GM12875 (cell line): ENCODE data around the gene FOXQ1.

Source experiments
- H3K4me3 ChIP-seq: one replicate; pipeline ENCODE4 v1.5.1; 2011; ENCODE audit warnings: low read depth, low read length, control low read depth
- TF ChIP-seq, protein P1 (sequence below): IDR thresholded peaks from 2 replicates; pipeline ENCODE4 v1.5.1; 2011; ENCODE audit warnings: low read depth, mild to moderate bottlenecking, control low read depth, inconsistent platforms, low read length, moderate library complexity, borderline replicate concordance; ENCODE audit not compliant: insufficient read depth

FOXQ1 gene

DNA sequence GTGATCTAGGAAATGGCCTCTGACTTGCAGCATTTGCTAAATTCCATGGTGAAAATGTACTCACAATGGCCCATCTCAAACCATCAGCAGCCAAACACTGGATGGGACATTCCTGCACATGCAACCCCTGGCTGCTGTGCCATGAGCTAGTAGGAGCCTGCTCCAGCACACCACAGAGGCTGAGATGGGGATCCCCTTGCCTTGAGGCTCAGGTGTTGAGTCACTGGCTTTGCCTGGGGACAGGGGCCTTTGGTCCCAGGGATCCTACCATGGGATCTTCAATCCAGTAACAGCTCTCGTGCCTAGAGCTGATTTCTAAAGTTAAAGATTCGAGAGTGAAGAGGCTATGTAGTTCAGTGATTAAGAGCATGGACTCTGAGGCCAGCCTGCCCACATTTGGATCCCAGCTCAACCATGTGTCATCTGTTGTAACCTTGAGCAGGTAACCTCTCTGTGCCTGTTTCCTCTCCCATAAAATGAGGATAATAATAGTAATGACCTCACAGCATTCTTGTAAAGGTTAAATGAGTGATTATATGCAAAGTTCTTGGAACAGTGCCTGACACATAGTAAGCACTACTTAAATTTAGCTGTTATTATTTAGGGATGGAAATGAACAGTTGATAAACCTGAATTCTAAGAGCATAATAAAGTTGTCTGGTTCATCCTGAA, 16.4 kb downstream of the FOXQ1 start:
- TF ChIP-seq, protein P1, sequence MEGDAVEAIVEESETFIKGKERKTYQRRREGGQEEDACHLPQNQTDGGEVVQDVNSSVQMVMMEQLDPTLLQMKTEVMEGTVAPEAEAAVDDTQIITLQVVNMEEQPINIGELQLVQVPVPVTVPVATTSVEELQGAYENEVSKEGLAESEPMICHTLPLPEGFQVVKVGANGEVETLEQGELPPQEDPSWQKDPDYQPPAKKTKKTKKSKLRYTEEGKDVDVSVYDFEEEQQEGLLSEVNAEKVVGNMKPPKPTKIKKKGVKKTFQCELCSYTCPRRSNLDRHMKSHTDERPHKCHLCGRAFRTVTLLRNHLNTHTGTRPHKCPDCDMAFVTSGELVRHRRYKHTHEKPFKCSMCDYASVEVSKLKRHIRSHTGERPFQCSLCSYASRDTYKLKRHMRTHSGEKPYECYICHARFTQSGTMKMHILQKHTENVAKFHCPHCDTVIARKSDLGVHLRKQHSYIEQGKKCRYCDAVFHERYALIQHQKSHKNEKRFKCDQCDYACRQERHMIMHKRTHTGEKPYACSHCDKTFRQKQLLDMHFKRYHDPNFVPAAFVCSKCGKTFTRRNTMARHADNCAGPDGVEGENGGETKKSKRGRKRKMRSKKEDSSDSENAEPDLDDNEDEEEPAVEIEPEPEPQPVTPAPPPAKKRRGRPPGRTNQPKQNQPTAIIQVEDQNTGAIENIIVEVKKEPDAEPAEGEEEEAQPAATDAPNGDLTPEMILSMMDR, result no peak
- H3K4me3 ChIP-seq, result no peak overlapping the region

GRCh38 chr6:1329708-1330107, 17.8 kb downstream of the FOXQ1 start:
- TF ChIP-seq, protein P1, result no peak
- H3K4me3 ChIP-seq, result no peak overlapping the region

- no peak overlapping the region for H3K4me3 ChIP-seq
- TF ChIP-seq, protein P1, result no peak
Observed at GRCh38 chr6:1334684-1335083, 22.8 kb downstream of the FOXQ1 start.

DNA sequence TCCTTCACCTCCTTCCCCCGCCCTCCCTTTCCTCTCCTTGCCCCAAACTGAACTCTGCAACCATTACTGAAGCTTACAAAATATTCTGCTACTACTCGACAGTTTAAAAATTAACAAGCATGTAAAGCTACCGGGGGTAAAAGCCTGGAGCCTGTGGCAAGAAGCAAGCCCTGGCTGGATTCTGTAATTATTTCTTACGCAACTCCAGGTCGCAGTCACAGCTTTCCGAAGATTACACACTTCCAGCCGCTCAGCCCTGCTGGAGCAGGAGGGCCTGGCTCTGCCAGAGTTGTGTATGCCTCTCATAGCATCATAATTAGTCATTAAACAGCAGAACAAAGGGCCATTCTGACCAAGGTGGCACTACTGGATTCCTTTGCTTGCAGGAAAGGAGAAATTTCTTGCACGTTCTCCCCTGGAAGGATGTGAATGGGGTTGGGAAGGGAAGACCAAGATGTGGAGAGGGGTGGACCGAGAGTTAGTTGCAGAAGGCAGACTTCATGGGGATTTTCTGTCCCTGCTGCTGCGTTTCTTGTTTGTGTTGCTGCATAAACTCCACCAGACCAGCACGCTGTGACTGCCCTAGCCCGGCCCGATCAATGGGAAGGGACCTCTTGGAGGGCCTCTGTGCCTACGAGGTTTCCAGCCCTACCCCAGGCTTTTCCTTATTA, 23.6 kb downstream of the FOXQ1 start:
- TF ChIP-seq, protein P1, result no peak
- no peak overlapping the region for H3K4me3 ChIP-seq

DNA sequence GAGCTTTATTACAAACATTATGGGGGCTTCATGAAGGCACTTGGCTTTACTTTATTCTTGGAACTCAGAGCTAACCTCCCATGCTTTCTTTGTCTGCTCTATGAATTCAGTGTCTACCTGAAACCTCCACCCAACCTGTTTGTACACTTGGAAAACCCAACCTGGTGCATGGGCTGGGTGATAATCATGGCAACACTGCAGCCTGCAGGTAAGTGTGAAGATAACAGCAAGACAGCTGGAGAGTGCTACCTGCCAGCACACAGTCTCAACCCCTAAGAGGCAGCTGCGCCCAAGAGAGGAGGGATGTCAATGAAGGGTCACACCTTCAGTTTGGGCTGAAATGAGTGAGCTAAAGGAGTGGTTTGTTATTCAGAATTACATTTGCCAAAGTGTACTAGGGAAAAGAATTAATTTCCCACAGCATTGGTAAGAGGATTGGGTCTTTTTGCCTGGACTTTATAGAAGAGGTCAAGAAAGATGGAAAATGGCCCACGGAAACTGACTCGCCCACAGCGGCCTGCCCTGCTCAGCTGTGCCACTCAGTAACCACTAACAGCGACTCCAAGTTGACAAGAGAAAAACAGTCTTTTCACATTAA, 24.4 kb downstream of the FOXQ1 start:
- TF ChIP-seq, protein P1, result no peak
- no peak overlapping the region for H3K4me3 ChIP-seq

GRCh38 chr6:1337791-1338190, 25.9 kb downstream of the FOXQ1 start:
- H3K4me3 ChIP-seq, result no peak overlapping the region
- TF ChIP-seq, protein P1, result no peak
